HFFc6 (cell line): ENCODE measurements around the gene AP4M1. TPM values are rescaled to one million over a fixed set of nuclear protein-coding genes. Genes with fewer than 3 reads are reported as not detected.

Experiments
- DNase-seq: peaks from one replicate; pipeline ENCODE4 v3.0.0-alpha.2; 2018
- H3K27ac Mint-ChIP-seq: 2 replicates; pipeline ENCODE4 v1.8.0; 2020; ENCODE audit warnings: mild to moderate bottlenecking, mixed read lengths
- H3K27me3 Mint-ChIP-seq: 2 replicates; pipeline ENCODE4 v1.8.0; 2021; ENCODE audit warnings: mild to moderate bottlenecking, moderate library complexity, mixed read lengths; ENCODE audit not compliant: insufficient read depth
- H3K36me3 Mint-ChIP-seq: 2 replicates; pipeline ENCODE4 v1.8.0; 2021; ENCODE audit warnings: low read depth, mixed read lengths
- H3K4me1 Mint-ChIP-seq: 2 replicates; pipeline ENCODE4 v1.8.0; 2020; ENCODE audit warnings: low read depth, mixed read lengths
- H3K4me3 Mint-ChIP-seq: 2 replicates; pipeline ENCODE4 v1.8.0; 2020; ENCODE audit warnings: mild to moderate bottlenecking, moderate library complexity, mixed read lengths
- H3K9me3 Mint-ChIP-seq: 2 replicates; pipeline ENCODE4 v1.8.0; 2020; ENCODE audit warnings: mild to moderate bottlenecking, mixed read lengths
- CTCF ChIP-seq: fragments of 200-600 bp; sonication (generic); IDR thresholded peaks from 2 replicates; pipeline ENCODE4 v1.5.0; 2021; ENCODE audit warnings: antibody characterized with exemption, mild to moderate bottlenecking
- total RNA-seq, 6 experiments: library from RNA; stranded (reverse); fragmentation: NEBNext Ultra II Directional; extraction: Animal tissue kit (Norgen Biotek cat#: 25700); gene quantifications; 2 replicates in 1 of 6; 3 replicates in 5 of 6; pipeline ENCODE4 v1.2.3, GENCODE V29; 2021

AP4M1 gene
- total RNA-seq, 6 experiments from 2014 or later: 20.2 to 24.5 (median 21.9) TPM

DNA sequence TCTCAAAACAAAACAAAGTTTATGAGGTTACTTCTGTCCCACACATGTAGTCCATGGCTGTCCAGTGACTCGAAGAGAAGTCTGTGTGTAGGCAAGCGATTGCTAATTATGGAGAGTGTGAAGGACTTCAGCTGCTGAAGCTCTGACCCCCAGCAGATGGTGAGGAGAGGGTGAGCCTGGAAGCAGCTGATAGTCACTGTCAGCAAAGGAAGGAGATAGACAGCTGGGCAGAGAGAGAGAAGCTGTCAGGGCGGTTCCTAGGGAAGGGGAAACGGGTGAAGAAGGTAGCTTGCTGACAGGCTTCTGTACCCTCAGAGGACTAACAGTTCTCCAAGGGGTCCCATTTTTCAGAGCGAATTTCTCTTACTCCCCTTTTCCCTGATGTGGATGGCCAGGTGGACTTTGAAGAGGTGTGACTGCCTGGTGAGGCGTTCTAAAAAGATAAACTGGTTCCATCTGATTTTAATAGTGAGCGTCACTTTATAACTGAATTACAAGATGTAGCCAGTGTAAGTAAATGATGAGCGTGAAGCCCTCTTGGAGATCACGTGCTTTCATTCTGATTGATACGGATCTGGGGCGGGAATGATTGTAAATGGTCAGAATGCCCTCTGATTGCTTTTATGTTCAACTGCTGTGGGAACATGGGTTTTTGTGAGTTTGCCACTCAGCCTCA lies 39.8 kb upstream of the AP4M1 start:
- Mint-ChIP-seq H3K9me3 (no peaks in the 10 kb centered on the region), H3K4me1 (peaks cover 7% of the 10 kb centered on the region), H3K36me3 (peaks cover 32% of the 10 kb centered on the region), H3K27me3 (peaks cover 3% of the 10 kb centered on the region), H3K4me3 (no peak overlapping the region), H3K27ac (no peak overlapping the region)
- no peak for TF ChIP-seq CTCF
- no peak for DNase-seq

GRCh38 chr7:100063376-100063775 lies 38.1 kb upstream of the AP4M1 start:
- no peak overlapping the region for H3K27ac Mint-ChIP-seq
- no peaks in the 10 kb centered on the region for H3K9me3 Mint-ChIP-seq
- no peak overlapping the region for H3K4me3 Mint-ChIP-seq
- H3K4me1 Mint-ChIP-seq: peaks cover 7% of the 10 kb centered on the region
- peaks cover 38% of the 10 kb centered on the region for H3K36me3 Mint-ChIP-seq
- peaks cover 3% of the 10 kb centered on the region; the same call in 1 of the 2 replicates for H3K27me3 Mint-ChIP-seq
- no peak for DNase-seq
- TF ChIP-seq CTCF: no peak

- TF ChIP-seq CTCF: no peak
- Mint-ChIP-seq H3K36me3 (peaks cover 38% of the 10 kb centered on the region), H3K27me3 (peaks cover 3% of the 10 kb centered on the region; the same call in 1 of the 2 replicates), H3K4me3 (no peak overlapping the region), H3K27ac (no peak overlapping the region), H3K4me1 (peaks cover 7% of the 10 kb centered on the region), H3K9me3 (no peaks in the 10 kb centered on the region)
- no peak for DNase-seq
Measured at GRCh38 chr7:100064162-100064561, 37.3 kb upstream of the AP4M1 start.

DNA sequence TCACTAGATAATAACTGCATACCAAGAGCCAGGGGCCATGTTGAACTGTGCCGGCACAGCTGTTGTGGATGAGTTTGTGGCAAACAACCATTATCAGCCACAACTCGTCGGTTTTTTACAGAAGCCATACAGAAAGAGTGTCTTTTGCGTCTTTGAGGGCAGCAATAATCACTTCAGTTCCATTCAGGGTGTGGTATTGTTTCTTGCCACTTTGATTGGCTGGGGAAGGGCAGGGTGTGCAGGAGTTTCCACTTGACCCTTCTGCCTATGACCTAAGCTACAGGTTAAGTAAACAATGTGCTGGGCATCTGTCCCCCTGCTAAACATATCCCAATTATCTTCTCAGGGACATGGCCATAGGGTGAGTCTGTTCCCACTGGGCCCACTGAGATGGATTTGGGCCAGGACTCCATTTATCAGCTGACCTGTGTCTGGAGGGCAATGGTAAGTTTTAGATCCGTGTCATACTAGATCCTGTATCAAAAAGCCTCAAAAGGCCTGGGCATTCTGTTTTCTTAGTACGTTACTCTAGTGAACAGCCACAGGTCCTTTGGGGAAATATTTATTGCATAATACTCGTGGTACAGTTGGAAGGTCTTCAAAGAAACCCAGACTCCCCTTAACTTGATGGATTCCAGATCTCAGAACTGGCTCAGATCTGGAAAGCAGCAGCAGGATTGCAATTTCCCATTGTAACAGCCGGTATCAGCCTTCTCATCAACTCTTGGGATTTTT lies 35.8 kb upstream of the AP4M1 start:
- peak; percentile 54 for DNase-seq
- H3K27ac Mint-ChIP-seq: peak overlapping the region; percentile 38; the same call in 1 of the 2 replicates
- no peak for TF ChIP-seq CTCF
- H3K36me3 Mint-ChIP-seq: peaks cover 45% of the 10 kb centered on the region
- H3K27me3 Mint-ChIP-seq: peaks cover 3% of the 10 kb centered on the region; the same call in 1 of the 2 replicates
- peaks cover 7% of the 10 kb centered on the region for H3K4me1 Mint-ChIP-seq
- peaks cover 11% of the 10 kb centered on the region for H3K9me3 Mint-ChIP-seq
- no peak overlapping the region for H3K4me3 Mint-ChIP-seq

- no peak overlapping the region for H3K27ac Mint-ChIP-seq
- peaks cover 51% of the 10 kb centered on the region for H3K36me3 Mint-ChIP-seq
- peaks cover 25% of the 10 kb centered on the region for H3K9me3 Mint-ChIP-seq
- no peak for DNase-seq
- no peak for TF ChIP-seq CTCF
- peaks cover 1% of the 10 kb centered on the region; the same call in 1 of the 2 replicates for H3K27me3 Mint-ChIP-seq
- no peak overlapping the region for H3K4me3 Mint-ChIP-seq
- peaks cover 7% of the 10 kb centered on the region for H3K4me1 Mint-ChIP-seq
Measured at GRCh38 chr7:100066953-100067352, 34.5 kb upstream of the AP4M1 start.
